T47D (cell line): ENCODE results near the gene KRTAP5-3.
A peak's percentile ranks its signal among the peaks of the same experiment; 100 is the strongest.
"Not testable (repeated sequence)": the region's sequence is repeated elsewhere in the genome, so short reads cannot be mapped to it uniquely, and the experiment has no call there.

Experiments used
- DNase-seq, 2 experiments: peaks; one replicate each; pipeline versions ENCODE4 v3.0.0 to v3.0.0-alpha.2; 2011 to 2012; ENCODE audit warnings: low read depth in 1 of 2, low spot score in 1 of 2
- JUND ChIP-seq: IDR thresholded peaks from 2 replicates; pipeline ENCODE4 v1.6.1; 2012; ENCODE audit warnings: low read depth
- in situ Hi-C: cut with HindIII; loops from 2 replicates; pipeline ENCODE4 v1.10.0; 2016; ENCODE audit warnings: low sequenced_read_pairs, low pct_unique_long_range_greater_than_20kb

Gene KRTAP5-3

DNA sequence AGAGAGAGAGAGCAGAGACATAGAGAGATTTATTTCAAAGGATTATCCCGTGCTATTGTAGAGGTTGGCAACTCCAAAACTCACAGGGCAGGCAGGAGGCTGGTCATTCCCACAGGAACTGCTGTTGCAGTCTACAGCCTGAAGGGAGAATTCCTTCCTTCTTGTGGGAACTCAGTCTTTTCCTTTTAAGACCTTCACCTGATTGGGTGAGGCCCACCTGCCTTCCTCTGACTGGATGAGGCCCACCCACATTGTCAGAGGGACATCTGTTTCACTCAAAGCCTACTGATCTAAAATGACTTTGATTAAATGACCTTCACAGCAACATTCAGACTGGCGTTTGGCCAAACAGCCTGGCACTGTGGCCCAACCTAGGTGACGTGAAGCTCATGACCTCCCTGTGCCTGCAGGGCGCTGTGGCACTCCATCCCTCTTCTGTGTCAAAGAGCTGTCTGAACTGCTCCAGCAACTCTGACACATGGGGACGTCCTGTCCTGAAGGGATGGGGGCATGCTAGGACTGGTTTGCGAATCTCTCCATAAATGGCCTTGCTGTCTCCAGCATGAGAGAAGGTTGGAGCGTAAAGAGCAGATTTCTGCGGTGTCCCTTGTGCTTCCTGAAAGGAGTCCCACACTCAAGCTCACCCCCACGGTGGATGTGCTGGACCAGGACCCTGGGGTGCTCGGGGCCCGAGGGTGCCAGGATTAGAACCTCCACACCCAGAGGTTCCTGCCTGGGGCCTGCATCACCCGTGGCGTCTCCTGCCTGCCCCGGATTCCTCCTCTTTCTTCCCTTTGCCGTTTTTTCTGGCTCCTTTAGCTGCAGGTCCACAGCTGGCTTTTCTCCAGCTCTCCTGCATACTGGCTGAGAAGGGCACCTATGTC is 42.0 kb upstream of the KRTAP5-3 start:
- no peak for TF ChIP-seq JUND
- in situ Hi-C loops: no loop called here
- DNase-seq: peak in 1 of 2 experiments; percentile 11

DNA sequence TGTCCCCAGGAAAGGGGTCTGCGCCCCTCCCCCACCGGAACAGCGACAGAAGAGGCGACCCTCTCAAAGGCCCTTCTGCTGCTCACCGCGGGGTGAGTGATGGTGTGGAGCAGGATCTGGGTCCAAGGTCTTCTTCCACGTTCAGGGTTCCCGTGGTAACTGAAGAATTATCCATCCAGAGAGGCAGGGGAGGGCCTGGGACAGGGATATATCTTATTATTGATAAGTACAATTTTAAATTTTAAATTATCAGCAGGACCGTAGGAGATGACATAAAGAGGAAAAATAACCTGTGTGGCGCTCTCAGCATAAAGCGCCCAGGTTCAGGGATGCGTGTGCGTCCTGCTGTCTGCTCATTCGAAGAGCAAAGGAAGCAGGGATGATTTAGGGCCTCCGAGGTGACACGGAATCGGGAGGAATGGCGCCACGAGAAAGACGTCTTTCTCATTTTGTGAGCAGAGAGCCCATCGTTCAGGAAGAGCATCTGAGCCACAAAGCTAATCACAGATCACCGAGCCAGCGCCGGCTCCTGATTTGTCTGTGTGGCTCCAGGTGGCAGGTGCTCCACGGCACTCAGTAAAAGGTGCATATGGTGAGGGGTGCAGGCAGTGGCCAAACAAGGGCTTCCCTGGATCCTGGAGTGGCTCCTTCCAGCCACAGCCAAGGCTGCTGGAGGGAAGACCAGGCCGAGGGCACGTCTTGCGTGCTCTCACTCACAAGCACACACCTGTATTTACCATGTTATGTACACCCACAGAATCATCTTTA is 40.6 kb upstream of the KRTAP5-3 start:
- no peak for TF ChIP-seq JUND
- no peak for DNase-seq
- in situ Hi-C loops: no loop called here

DNA sequence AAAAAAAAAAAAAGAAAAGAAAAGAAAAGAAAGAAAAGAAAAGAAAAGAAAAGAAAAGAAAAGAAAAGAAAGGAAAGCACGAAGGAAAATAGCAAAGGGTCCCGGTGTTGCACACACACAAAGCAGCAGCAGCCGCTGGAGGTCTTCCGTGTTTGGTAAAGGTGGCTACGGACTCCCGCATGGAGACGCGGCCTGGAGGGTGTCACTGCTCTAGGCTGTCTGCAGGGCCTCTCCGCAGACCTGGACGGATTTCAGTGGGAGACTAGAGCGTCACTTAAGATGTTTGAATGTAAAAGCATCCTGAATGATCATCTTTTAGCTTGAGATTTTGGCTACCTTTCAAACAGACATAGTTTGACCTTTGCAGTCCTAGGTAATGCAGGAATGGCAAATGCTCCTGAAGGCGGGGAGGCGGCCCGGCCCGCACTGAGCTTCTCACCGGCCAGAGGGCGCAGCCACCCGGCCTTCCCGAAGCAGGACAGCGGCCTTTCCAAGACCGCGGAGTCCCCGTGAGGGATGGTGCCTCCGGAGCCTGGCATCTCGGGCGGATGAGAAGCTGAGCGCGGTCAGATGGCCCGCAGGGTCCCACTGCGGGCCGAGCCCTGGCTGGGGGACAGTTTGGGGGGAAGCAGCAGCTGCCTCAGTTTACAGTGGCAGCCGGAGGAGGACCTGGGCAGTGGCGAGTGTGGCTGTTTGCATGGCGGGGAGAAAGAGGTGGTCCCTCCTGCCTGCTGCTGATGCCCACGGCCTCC is 39.8 kb upstream of the KRTAP5-3 start:
- in situ Hi-C loops: no loop called here

DNA sequence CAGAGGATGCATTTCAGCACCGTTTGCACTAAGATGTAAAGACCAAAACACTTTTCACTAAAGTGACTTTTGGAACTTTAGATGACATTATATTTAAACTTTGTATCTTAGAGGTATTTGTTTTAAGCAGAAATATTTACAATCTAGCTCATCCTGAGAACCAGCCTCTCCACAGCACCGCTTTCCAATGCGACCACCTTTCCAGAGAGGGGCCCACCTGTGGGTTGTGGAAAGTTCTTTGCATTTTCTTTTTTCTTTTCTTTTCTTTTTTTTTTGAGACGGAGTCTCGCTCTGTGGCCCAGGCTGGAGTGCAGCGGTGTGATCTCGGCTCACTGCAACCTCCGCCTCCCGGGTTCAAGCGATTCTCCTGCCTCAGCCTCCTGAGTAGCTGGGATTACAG is 38.3 kb upstream of the KRTAP5-3 start:
- in situ Hi-C loops, DNase-seq: not testable (repeated sequence)

More for the DNA sequence above, 39.8 kb upstream of the KRTAP5-3 start:
- TF ChIP-seq JUND: no peak
- no peak for DNase-seq

DNA sequence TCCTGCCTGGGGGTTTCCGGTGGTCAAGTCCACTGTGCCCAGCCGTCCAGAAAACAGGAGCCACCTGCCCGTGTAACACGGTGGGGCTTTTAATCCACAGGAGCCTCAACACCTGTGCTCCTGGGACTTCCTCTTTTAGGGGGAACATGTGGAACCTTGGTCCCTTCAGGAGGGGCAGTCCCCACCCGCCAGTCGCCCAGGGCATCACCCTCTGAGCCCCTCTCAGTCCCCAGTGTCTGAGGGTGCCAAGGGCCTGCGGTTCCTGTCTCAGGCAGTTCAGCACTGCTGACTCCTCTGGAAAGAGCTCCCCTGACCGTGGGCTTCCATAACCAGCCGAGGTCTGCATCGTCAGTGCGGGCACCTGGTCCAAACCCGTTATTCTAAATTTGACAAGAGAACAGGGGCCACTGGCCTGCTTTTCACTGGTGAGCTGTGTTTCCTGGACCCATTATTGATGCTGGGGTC is 37.1 kb upstream of the KRTAP5-3 start:
- in situ Hi-C loops: no loop called here
- no peak for TF ChIP-seq JUND
- no peak for DNase-seq

DNA sequence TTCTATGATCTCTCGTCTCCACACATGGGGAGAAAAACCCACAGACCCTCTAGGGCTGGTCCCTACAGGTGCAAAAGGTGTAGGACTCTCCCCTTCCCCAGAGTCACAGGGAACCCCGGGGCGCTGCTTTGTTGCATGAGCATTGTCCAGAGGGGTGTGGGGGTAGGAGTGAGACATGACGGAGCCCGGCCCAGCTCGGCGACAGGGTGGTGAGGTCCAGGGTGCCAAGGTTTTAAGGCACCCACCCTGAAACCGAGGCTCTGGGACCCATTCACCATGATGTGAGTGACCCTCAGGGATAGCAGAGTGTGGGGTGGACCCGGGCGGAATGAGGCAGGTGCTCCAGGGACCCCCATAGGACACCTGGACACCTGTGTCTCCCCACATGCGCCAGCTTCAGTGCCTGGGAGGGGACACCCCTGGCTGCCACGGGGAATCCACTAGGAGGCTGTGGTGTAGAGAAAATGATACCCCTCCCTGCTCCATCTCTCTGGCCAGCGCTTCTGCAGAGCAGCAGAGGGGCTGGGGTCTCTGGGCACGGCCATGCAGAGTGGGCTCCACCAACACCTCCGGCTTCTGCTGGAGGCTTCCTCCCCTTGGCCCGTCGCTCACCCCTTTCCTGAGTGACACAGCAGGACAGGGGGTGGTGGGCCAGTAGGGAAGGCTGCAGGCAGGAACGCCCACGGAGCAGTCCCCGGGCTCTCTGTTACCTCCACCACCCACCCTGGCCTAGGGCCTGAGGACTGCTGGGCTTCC is 36.5 kb upstream of the KRTAP5-3 start:
- in situ Hi-C loops: no loop called here
- no peak for DNase-seq
- TF ChIP-seq JUND: no peak

DNA sequence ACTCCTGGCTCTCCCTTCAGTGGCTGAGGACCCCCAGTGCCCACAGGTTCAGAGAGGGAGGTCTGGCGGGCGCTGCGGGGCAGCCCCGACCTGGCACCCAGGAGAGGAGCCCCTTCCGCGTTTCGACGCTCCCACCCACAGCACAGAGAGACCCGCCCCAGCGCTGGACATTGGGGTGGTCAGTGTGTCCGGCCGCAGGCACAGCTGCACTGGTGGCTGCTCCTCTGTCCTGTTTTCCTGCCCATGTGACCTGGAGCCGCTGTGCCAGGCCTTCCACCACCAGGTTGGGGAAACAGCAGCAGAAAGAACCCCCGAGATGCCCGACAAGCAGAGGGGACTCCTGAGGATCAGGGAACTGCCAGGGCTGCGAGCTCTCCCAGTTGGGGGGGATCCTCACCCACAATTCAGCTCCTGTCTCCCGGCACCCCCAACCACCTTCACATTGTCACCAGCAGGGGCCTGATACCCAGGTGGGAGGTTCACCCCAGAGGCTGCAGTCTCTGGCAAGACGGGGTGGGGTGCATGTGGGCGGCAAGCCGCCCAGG is 35.0 kb upstream of the KRTAP5-3 start:
- DNase-seq: no peak
- in situ Hi-C loops: no loop called here
- no peak for TF ChIP-seq JUND

DNA sequence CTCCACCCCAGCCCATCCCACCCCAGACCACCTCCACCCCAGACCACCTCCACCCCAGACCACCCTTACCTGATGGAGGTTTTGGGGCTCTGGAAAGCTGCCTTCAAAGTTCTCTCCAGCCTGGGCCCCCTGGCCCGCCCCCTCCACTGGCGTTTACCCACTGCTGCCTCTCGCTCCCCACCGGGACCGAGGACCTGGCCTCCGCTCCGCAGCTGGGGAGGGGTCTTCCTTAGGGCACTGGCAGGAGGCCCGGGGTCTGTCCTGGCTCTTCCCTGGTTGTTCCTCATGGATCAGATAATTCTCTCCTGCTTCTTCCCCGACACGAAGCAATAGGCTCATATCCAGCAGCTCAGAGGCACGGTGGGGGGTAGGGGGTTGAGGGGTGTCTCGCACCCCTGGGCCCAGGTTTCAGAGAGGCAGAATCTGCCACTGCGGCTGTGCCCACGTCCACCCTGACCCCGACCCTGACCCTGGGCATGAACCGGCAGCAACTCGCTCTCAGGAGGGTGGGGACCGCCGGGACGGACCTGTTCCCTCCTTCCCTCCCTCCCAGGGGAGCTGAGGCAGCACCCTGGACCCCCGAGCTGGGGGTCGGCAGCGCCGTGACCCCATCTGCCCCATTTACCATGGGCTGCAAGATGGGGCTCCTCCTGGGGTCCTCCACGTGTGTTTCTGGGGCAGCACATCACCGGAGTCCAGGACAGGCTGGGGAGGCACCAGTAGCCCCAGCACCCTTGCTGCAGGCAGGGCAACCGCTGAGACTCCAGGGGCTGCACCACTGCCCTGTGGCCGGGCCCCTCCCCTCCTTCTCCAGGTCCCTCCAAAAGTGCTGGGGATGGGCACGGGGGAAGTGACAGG is 34.3 kb upstream of the KRTAP5-3 start:
- no peak for TF ChIP-seq JUND
- DNase-seq: no peak
- in situ Hi-C loops: no loop called here

DNA sequence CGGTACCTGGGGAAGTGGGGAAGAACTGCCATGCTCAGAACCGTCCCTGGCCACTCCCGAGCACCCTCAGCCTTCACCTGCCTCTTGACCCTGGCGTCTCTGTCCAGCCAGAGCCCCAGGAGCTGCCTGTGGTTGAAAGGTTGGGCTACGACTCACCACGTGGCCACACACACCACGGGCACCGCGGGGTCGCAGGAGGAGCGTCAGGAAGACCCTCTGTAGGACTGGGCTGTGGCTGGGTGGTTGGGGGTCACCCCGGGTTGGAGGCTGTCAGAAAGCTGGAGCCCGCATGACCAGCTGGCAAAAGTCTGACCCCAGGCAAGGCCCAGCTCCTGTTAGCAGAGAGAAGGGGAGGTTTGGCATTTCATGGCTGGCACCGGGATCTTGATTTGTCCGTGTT is 32.8 kb upstream of the KRTAP5-3 start:
- in situ Hi-C loops: no loop called here
- TF ChIP-seq JUND: no peak

DNA sequence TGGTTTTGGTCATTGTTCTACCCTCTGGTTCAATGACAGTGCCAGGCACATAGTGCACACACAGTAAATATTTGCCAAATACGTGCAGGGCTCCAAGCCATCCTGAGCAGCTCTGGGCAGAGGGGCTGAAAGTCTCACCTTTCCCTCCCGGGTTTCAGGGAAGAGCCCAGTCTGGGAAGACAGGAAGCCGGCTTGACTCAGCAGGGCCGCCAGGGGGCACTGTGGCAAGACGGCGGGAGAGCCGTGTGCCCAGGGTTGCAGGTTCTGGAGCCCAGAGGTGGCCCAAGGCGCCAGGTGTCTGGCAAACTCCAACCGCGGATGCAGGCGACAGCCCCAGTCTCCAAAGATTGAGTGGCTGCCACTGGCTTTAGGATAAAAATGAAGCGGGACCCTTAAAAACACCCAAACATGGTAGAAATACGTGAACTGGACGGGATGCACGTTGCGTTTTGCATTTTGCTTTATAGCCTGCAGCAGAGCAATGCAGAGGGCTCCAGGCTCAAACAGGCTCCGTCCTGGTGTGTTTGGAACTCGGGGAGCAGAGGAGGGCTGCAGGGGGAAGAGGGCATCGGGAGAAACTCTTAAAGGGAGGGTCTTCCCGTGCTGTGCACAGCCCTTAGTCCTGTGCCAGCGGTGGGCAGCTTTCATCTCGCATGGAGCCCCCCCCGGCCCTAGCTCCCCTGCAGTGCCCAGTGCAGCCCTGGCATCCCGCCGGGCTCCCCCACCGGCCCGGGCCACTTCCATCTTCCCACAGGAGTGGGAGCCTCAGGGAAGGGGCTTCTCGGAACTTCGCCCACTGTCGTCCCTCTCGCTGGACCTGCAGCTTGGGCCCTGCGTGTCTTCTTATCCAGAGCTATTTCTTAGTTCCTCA is 32.0 kb upstream of the KRTAP5-3 start:
- in situ Hi-C loops: no loop called here
- no peak for TF ChIP-seq JUND
- peak; percentile 59 to 64 for DNase-seq

More for the DNA sequence above, 32.8 kb upstream of the KRTAP5-3 start:
- DNase-seq: no peak
